ENCODE data around the gene PBX3. TPM values are rescaled to one million over a fixed set of nuclear protein-coding genes. Genes with fewer than 3 reads are reported as not detected.

The PBX3 gene
- total and polyA plus RNA-seq, 2 of the 13 experiments (the other 11 are each of a cell fraction or from before 2014, with no cell fraction given) = 6.0 to 11.2 TPM

DNA sequence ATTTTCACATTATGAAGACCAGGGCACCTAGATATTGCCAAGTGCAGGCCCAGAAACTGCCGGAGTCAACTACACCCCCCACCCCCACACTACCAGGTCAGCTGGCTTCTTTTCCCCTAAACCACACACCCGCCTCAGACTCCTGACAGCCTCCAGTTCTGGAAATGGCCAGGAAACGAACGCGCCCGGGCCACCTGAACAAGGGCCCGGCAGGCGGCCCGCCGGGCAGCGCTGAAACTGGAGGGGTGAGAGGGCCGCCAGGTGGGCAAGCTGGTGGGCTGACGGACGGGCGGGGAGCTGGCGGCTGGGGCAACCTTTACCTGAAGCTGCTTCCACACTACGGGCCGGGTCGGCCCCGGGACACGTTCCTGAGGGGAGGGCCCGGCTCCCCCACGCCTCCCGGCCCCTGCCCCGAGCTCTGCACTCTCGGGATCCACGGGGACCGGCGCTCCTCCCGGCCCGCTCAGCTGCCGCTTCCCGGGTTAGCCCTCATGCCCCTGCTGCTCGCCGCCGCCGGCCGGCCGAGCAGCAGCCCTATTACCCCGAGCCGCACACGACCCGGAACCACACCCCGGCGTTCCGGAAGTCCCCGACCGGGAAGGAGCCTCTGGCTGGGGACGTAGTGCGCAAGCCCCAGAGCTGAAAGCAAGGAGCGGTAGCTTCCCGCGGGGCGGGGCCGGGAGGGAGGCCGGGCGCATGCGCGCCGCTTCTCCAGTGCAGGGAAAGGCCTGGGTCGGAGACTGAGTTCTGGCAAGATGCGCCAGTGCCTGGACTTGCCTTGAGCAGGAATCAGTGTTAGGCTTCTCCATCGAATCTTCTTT, 40.3 kb upstream of the PBX3 start, which contains the start of gene MAPKAP1 (continued):
- TF ChIP-seq POLR2AphosphoS2 (IDR thresholded peaks at IDR 0.05; ENCODE audit: low read depth, low read length) = no peak
- TF ChIP-seq, protein P1, sequence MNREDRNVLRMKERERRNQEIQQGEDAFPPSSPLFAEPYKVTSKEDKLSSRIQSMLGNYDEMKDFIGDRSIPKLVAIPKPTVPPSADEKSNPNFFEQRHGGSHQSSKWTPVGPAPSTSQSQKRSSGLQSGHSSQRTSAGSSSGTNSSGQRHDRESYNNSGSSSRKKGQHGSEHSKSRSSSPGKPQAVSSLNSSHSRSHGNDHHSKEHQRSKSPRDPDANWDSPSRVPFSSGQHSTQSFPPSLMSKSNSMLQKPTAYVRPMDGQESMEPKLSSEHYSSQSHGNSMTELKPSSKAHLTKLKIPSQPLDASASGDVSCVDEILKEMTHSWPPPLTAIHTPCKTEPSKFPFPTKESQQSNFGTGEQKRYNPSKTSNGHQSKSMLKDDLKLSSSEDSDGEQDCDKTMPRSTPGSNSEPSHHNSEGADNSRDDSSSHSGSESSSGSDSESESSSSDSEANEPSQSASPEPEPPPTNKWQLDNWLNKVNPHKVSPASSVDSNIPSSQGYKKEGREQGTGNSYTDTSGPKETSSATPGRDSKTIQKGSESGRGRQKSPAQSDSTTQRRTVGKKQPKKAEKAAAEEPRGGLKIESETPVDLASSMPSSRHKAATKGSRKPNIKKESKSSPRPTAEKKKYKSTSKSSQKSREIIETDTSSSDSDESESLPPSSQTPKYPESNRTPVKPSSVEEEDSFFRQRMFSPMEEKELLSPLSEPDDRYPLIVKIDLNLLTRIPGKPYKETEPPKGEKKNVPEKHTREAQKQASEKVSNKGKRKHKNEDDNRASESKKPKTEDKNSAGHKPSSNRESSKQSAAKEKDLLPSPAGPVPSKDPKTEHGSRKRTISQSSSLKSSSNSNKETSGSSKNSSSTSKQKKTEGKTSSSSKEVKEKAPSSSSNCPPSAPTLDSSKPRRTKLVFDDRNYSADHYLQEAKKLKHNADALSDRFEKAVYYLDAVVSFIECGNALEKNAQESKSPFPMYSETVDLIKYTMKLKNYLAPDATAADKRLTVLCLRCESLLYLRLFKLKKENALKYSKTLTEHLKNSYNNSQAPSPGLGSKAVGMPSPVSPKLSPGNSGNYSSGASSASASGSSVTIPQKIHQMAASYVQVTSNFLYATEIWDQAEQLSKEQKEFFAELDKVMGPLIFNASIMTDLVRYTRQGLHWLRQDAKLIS (CRISPR knock-in tag; IDR thresholded peaks at IDR 0.05) = 0 out of 2 replicates have a peak, but pooled peaks have one; percentile 45
- peak; percentile 51; the same call in 1 of the 2 replicates for TF ChIP-seq ZBTB38 (CRISPR knock-in tag; IDR thresholded peaks at IDR 0.05)
- no peak for TF ChIP-seq SATB2 (CRISPR knock-in tag; IDR thresholded peaks at IDR 0.05)
- no peak for TF ChIP-seq PLRG1 (conservative IDR thresholded peaks at IDR 0.05)
- 0 out of 2 replicates have a peak, but pooled peaks have one; percentile 39 for TF ChIP-seq ZNF678 (CRISPR knock-in tag; IDR thresholded peaks at IDR 0.05)
- peak; percentile 51; the same call in 1 of the 2 replicates for TF ChIP-seq YEATS4 (CRISPR knock-in tag; IDR thresholded peaks at IDR 0.05; ENCODE audit: borderline replicate concordance)
- TF ChIP-seq JUND (CRISPR knock-in tag; IDR thresholded peaks at IDR 0.05) = no peak
- peak; percentile 95 for TF ChIP-seq ELF1 (CRISPR knock-in tag; IDR thresholded peaks at IDR 0.05)
- TF ChIP-seq ZNF737 (CRISPR knock-in tag; IDR thresholded peaks at IDR 0.05; ENCODE audit: borderline replicate concordance) = no peak
- peak; percentile 62; the same call in 1 of the 2 replicates for TF ChIP-seq ELF4 (CRISPR knock-in tag; IDR thresholded peaks at IDR 0.05; ENCODE audit: borderline replicate concordance)
- no peak for TF ChIP-seq ZNF780A (CRISPR knock-in tag; IDR thresholded peaks at IDR 0.05)
- TF ChIP-seq, protein P2, sequence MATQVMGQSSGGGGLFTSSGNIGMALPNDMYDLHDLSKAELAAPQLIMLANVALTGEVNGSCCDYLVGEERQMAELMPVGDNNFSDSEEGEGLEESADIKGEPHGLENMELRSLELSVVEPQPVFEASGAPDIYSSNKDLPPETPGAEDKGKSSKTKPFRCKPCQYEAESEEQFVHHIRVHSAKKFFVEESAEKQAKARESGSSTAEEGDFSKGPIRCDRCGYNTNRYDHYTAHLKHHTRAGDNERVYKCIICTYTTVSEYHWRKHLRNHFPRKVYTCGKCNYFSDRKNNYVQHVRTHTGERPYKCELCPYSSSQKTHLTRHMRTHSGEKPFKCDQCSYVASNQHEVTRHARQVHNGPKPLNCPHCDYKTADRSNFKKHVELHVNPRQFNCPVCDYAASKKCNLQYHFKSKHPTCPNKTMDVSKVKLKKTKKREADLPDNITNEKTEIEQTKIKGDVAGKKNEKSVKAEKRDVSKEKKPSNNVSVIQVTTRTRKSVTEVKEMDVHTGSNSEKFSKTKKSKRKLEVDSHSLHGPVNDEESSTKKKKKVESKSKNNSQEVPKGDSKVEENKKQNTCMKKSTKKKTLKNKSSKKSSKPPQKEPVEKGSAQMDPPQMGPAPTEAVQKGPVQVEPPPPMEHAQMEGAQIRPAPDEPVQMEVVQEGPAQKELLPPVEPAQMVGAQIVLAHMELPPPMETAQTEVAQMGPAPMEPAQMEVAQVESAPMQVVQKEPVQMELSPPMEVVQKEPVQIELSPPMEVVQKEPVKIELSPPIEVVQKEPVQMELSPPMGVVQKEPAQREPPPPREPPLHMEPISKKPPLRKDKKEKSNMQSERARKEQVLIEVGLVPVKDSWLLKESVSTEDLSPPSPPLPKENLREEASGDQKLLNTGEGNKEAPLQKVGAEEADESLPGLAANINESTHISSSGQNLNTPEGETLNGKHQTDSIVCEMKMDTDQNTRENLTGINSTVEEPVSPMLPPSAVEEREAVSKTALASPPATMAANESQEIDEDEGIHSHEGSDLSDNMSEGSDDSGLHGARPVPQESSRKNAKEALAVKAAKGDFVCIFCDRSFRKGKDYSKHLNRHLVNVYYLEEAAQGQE (IDR thresholded peaks at IDR 0.05; ENCODE audit: borderline replicate concordance in 1 of 2, low read depth in 1 of 2, low read length in 2 of 2) = peak in 1 of 2 experiments; percentile 61; a peak in 1 of 4 replicates

Data from HepG2 (cell line).